Endodermal cell (in vitro differentiated cells): ENCODE measurements around the gene WDR87. TPM values are rescaled to one million over a fixed set of nuclear protein-coding genes. Genes with fewer than 3 reads are reported as not detected.

Experiments
- DNase-seq: peaks from one replicate; pipeline ENCODE4 v3.0.0-alpha.2; 2017
- H3K27ac ChIP-seq: 2 replicates; pipeline ENCODE4 v1.5.1; 2013; ENCODE audit warnings: mild to moderate bottlenecking, low read depth, low read length, moderate library complexity
- H3K27me3 ChIP-seq: 2 replicates; pipeline ENCODE4 v1.6.1; 2013; ENCODE audit warnings: mild to moderate bottlenecking, low read length, moderate library complexity; ENCODE audit not compliant: insufficient read depth, control insufficient read depth, poor library complexity, severe bottlenecking
- H3K36me3 ChIP-seq: 2 replicates; pipeline ENCODE4 v1.7.0; 2013; ENCODE audit warnings: mild to moderate bottlenecking, low read length, moderate library complexity; ENCODE audit not compliant: control insufficient read depth, insufficient read depth
- H3K4me1 ChIP-seq: one replicate; pipeline ENCODE4 v1.7.0; 2013; ENCODE audit warnings: low read length; ENCODE audit not compliant: control insufficient read depth, insufficient read depth
- H3K4me3 ChIP-seq: 2 replicates; pipeline ENCODE4 v1.5.1; 2013; ENCODE audit warnings: mild to moderate bottlenecking, low read length, moderate library complexity
- H3K9ac ChIP-seq: 2 replicates; pipeline ENCODE4 v1.6.1; 2013; ENCODE audit warnings: mild to moderate bottlenecking, low read length, moderate library complexity; ENCODE audit not compliant: poor library complexity, severe bottlenecking; ENCODE audit errors: extremely low read depth
- H3K9me3 ChIP-seq: 2 replicates; pipeline ENCODE4 v1.6.1; 2013; ENCODE audit warnings: mild to moderate bottlenecking, low read length, moderate library complexity; ENCODE audit not compliant: control insufficient read depth
- H3K27ac Mint-ChIP-seq: 2 replicates; pipeline ENCODE4 v1.8.0; 2020; ENCODE audit warnings: mixed read lengths
- H3K27me3 Mint-ChIP-seq: 2 replicates; pipeline ENCODE4 v1.8.0; 2021; ENCODE audit warnings: mild to moderate bottlenecking, mixed read lengths; ENCODE audit not compliant: insufficient read depth
- H3K36me3 Mint-ChIP-seq: 2 replicates; pipeline ENCODE4 v1.8.0; 2020; ENCODE audit warnings: low read depth, mixed read lengths
- H3K4me1 Mint-ChIP-seq: 2 replicates; pipeline ENCODE4 v1.8.0; 2020; ENCODE audit warnings: mixed read lengths
- H3K4me3 Mint-ChIP-seq: 2 replicates; pipeline ENCODE4 v1.8.0; 2020; ENCODE audit warnings: mild to moderate bottlenecking, moderate library complexity, mixed read lengths
- H3K9me3 Mint-ChIP-seq: 2 replicates; pipeline ENCODE4 v1.8.0; 2020; ENCODE audit warnings: mild to moderate bottlenecking, mixed read lengths
- WGBS, 2 experiments: methylation state at CpG; one replicate each; pipeline versions ENCODE4 v1.1.5 to v1.1.7; 2013; ENCODE audit warnings: missing lambda C conversion rate in 2 of 2, mixed read lengths in 1 of 2; ENCODE audit not compliant: insufficient coverage in 1 of 2, insufficient read length in 1 of 2; 5-methylcytosine and 5-hydroxymethylcytosine counted together
- total RNA-seq, 2 donors: library from RNA; stranded (reverse); fragmentation: NEBNext Ultra II Directional in 1 of 2; extraction: Animal tissue kit (Norgen Biotek cat#: 25700) in 1 of 2; gene quantifications; 2 replicates in 1 of 2; 3 replicates in 1 of 2; pipeline ENCODE4 v1.2.1, GENCODE V29; 2021
- TF ChIP-seq, protein P1 (sequence below): fragments of 200-600 bp; sonication (generic); conservative IDR thresholded peaks from 2 replicates; pipeline ENCODE4 v1.5.0; 2021; ENCODE audit warnings: antibody characterized with exemption, mild to moderate bottlenecking

Gene WDR87
- total RNA-seq, 2 donors from 2014 or later: not detected

DNA sequence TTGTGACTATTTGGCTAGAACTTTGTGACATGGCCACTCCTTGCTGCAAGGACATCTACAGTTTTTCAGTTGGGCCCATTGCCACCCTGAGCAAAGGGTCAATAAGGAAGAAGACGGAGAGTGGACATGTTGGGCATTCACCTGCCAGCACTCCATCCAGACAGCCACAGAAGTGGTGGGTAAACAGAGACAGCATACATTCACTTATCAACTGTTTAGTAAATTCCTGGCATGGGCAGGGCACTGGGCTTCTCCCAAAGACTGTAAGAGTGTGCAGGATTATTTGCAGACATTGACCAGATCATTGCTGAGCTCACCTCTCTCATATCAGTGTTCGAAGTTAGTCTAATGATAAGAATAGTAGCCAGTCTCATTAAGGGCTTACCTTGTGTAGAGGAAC, 29.8 kb upstream of the WDR87 start:
- Histone ChIP-seq H3K4me1 (peaks cover 10% of the 10 kb centered on the region), H3K9ac (no peak overlapping the region), H3K36me3 (no peaks in the 10 kb centered on the region), H3K9me3 (peaks cover 27% of the 10 kb centered on the region), H3K27me3 (no peaks in the 10 kb centered on the region), H3K27ac (no peak overlapping the region), H3K4me3 (no peak overlapping the region)
- Mint-ChIP-seq H3K4me1 (peaks cover 31% of the 10 kb centered on the region), H3K4me3 (no peak overlapping the region), H3K27me3 (no peaks in the 10 kb centered on the region), H3K9me3 (peaks cover 20% of the 10 kb centered on the region), H3K27ac (no peak overlapping the region), H3K36me3 (peaks cover 38% of the 10 kb centered on the region)
- TF ChIP-seq, protein P1, sequence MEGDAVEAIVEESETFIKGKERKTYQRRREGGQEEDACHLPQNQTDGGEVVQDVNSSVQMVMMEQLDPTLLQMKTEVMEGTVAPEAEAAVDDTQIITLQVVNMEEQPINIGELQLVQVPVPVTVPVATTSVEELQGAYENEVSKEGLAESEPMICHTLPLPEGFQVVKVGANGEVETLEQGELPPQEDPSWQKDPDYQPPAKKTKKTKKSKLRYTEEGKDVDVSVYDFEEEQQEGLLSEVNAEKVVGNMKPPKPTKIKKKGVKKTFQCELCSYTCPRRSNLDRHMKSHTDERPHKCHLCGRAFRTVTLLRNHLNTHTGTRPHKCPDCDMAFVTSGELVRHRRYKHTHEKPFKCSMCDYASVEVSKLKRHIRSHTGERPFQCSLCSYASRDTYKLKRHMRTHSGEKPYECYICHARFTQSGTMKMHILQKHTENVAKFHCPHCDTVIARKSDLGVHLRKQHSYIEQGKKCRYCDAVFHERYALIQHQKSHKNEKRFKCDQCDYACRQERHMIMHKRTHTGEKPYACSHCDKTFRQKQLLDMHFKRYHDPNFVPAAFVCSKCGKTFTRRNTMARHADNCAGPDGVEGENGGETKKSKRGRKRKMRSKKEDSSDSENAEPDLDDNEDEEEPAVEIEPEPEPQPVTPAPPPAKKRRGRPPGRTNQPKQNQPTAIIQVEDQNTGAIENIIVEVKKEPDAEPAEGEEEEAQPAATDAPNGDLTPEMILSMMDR: no peak
- DNase-seq: no peak
- WGBS, 2 experiments: 94 to 100% methylated on average over 1 to 2 of the region's 2 CpGs

DNA sequence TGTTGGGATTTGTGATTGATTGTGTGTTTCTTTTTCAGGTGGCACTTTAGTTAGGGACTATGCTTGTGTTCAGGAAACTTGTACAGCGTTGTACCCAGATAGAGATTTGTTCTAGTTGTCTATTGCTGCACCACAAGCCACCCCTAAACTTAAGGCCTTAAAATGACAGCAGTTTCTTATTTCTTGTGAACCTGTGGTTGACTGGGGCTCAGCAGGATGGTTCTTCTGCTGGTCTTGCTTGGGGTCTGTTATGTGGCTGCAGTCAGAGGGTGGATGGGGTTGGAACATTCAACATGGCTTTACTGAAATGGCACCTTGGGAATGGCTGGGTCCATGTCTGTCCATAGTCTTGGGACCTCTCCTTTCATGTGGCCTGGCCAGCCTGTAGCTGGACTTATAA, 28.9 kb upstream of the WDR87 start:
- Histone ChIP-seq H3K9ac (no peak overlapping the region), H3K9me3 (peaks cover 32% of the 10 kb centered on the region), H3K4me1 (peaks cover 10% of the 10 kb centered on the region), H3K4me3 (no peak overlapping the region), H3K27ac (no peak overlapping the region), H3K36me3 (no peaks in the 10 kb centered on the region), H3K27me3 (no peaks in the 10 kb centered on the region)
- H3K4me3 Mint-ChIP-seq: no peak overlapping the region
- H3K4me1 Mint-ChIP-seq: peaks cover 28% of the 10 kb centered on the region
- H3K27me3 Mint-ChIP-seq: no peaks in the 10 kb centered on the region
- no peak for DNase-seq
- WGBS, 2 experiments: 85 to 100% methylated on average over 1 of the region's 1 CpG
- H3K27ac Mint-ChIP-seq: no peak overlapping the region
- peaks cover 20% of the 10 kb centered on the region for H3K9me3 Mint-ChIP-seq
- TF ChIP-seq, protein P1: no peak
- H3K36me3 Mint-ChIP-seq: peaks cover 40% of the 10 kb centered on the region

DNA sequence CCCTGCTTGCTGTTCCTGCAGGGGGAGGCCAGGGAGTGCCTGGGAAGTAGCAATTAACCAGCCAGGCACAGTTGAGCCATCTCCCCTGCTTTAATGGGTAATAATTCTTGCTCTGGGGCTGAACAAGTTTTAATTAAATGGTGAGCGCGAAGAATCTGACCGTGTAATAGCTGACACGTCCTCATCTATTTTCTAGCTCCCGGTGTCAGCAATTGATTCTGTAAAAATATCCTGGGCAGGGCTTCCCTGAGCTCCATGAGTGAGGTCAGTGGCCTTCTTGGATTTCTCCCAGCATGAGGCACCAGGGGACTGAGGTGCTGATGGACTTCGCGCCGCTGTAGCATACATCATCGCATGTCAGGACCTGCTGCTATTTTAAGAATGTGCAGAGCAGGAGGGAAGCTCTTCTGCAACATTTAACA, 27.6 kb upstream of the WDR87 start:
- TF ChIP-seq, protein P1: no peak
- Histone ChIP-seq H3K4me3 (no peak overlapping the region), H3K9ac (no peak overlapping the region), H3K27ac (peak overlapping the region; percentile 9), H3K27me3 (no peaks in the 10 kb centered on the region), H3K36me3 (no peaks in the 10 kb centered on the region), H3K9me3 (peaks cover 32% of the 10 kb centered on the region), H3K4me1 (peaks cover 13% of the 10 kb centered on the region)
- no peak overlapping the region for H3K27ac Mint-ChIP-seq
- no peaks in the 10 kb centered on the region for H3K27me3 Mint-ChIP-seq
- H3K4me3 Mint-ChIP-seq: no peak overlapping the region
- DNase-seq: no peak
- peaks cover 19% of the 10 kb centered on the region for H3K9me3 Mint-ChIP-seq
- 77 to 95% methylated on average over 9 of the region's 9 CpGs for WGBS, 2 experiments
- peaks cover 38% of the 10 kb centered on the region for H3K36me3 Mint-ChIP-seq
- H3K4me1 Mint-ChIP-seq: peaks cover 34% of the 10 kb centered on the region
